Keratinocyte (primary cell): ENCODE data around the gene PRDM7.
"Not testable (repeated sequence)": the region's sequence is repeated elsewhere in the genome, so short reads cannot be mapped to it uniquely, and the experiment has no call there.

ENCODE experiments used
- EZH2 ChIP-seq: IDR thresholded peaks from one replicate; pipeline ENCODE4 v1.6.1; 2012; ENCODE audit warnings: inconsistent platforms, mild to moderate bottlenecking, low read length, moderate library complexity
- TF ChIP-seq, protein P1 (sequence below), 3 experiments: IDR thresholded peaks in 1 of 3; conservative IDR thresholded peaks in 1 of 3; optimal IDR thresholded peaks in 1 of 3; 2 replicates in 2 of 3; 3 replicates in 1 of 3; pipeline versions ENCODE3 to v1.5.1; 2011; ENCODE audit warnings: low read length in 3 of 3, mild to moderate bottlenecking in 3 of 3, moderate library complexity in 2 of 3, control low read depth in 1 of 3, inconsistent platforms in 1 of 3; ENCODE audit not compliant: insufficient read depth in 2 of 3; ENCODE audit errors: extremely low read depth in 1 of 3

DNA sequence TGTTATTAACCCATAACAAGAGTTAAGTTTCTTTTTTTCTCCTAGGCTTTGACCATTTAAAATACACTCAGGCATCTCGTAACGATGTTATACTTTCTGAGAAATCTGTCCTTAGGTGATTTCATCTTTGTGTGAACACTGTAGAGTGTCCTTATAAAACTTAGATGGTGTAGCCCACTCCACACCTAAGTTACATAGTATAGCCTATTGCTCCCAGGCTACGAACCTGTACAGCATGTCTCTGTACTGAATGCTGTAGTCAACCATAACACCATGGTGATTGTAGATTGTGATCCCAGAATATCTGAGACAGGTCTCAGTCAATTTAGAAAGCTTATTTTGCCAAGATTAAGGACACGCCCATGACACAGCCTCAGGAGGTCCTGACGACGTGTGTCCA, 30.5 kb upstream of the PRDM7 start:
- TF ChIP-seq, protein P1, sequence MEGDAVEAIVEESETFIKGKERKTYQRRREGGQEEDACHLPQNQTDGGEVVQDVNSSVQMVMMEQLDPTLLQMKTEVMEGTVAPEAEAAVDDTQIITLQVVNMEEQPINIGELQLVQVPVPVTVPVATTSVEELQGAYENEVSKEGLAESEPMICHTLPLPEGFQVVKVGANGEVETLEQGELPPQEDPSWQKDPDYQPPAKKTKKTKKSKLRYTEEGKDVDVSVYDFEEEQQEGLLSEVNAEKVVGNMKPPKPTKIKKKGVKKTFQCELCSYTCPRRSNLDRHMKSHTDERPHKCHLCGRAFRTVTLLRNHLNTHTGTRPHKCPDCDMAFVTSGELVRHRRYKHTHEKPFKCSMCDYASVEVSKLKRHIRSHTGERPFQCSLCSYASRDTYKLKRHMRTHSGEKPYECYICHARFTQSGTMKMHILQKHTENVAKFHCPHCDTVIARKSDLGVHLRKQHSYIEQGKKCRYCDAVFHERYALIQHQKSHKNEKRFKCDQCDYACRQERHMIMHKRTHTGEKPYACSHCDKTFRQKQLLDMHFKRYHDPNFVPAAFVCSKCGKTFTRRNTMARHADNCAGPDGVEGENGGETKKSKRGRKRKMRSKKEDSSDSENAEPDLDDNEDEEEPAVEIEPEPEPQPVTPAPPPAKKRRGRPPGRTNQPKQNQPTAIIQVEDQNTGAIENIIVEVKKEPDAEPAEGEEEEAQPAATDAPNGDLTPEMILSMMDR (optimal IDR thresholded peaks at IDR 0.05 in 1 of 3, IDR thresholded peaks at IDR 0.05 in 1 of 3, conservative IDR thresholded peaks at IDR 0.05 in 1 of 3; ENCODE audit: extremely low read depth in 1 of 3, insufficient read depth in 2 of 3, low read length in 3 of 3): not testable (repeated sequence)
- not testable (repeated sequence) for TF ChIP-seq EZH2
